Liver (tissue), 3 donors: Measurements from ENCODE around the gene SETD3.

Experiments used
- ATF3 ChIP-seq: IDR thresholded peaks from 2 replicates; pipeline ENCODE4 v1.6.1; 2016; ENCODE audit warnings: antibody characterized with exemption
- EGR1 ChIP-seq, 2 donors: IDR thresholded peaks; 2 replicates each; pipeline ENCODE4 v1.6.1; 2016 to 2018; ENCODE audit warnings: antibody characterized with exemption in 2 of 2, low read depth in 2 of 2
- GABPA ChIP-seq, 2 donors: IDR thresholded peaks in 1 of 2; conservative IDR thresholded peaks in 1 of 2; 2 replicates each; pipeline ENCODE4 v1.6.1; 2016; ENCODE audit warnings: antibody characterized with exemption in 2 of 2, mild to moderate bottlenecking in 1 of 2, moderate library complexity in 1 of 2
- HNF4A ChIP-seq, 2 donors: conservative IDR thresholded peaks; 2 replicates each; pipeline ENCODE4 v1.6.1; 2016; ENCODE audit warnings: antibody characterized with exemption in 2 of 2, mild to moderate bottlenecking in 2 of 2
- HNF4G ChIP-seq: IDR thresholded peaks from 2 replicates; pipeline ENCODE4 v1.6.1; 2016; ENCODE audit warnings: antibody characterized with exemption
- JUND ChIP-seq, 2 donors: IDR thresholded peaks; 2 replicates each; pipeline ENCODE4 v1.6.1; 2016; ENCODE audit warnings: antibody characterized with exemption in 2 of 2
- RAD21 ChIP-seq, 2 donors: IDR thresholded peaks; 2 replicates each; pipeline ENCODE4 v1.6.1; 2016; ENCODE audit warnings: antibody characterized with exemption in 2 of 2, mild to moderate bottlenecking in 2 of 2
- REST ChIP-seq: IDR thresholded peaks from 2 replicates; pipeline ENCODE4 v1.6.1; 2016; ENCODE audit warnings: antibody characterized with exemption, mild to moderate bottlenecking
- SP1 ChIP-seq: IDR thresholded peaks from 2 replicates; pipeline ENCODE4 v1.6.1; 2018; ENCODE audit warnings: antibody characterized with exemption, mild to moderate bottlenecking
- TAF1 ChIP-seq: conservative IDR thresholded peaks from 2 replicates; pipeline ENCODE4 v1.6.1; 2016; ENCODE audit warnings: antibody characterized with exemption, mild to moderate bottlenecking
- YY1 ChIP-seq: IDR thresholded peaks from 2 replicates; pipeline ENCODE4 v1.6.1; 2016; ENCODE audit warnings: antibody characterized with exemption, mild to moderate bottlenecking
- TF ChIP-seq, protein P1 (sequence below): IDR thresholded peaks from 2 replicates; pipeline ENCODE4 v1.6.1; 2016; ENCODE audit warnings: antibody characterized with exemption
- TF ChIP-seq, protein P2 (sequence below): fragments of 150-350 bp; IDR thresholded peaks from 2 replicates; pipeline ENCODE4 v1.5.1; 2017; ENCODE audit warnings: improper control_type of control experiment, low read depth, low read length; ENCODE audit not compliant: missing input control
- TF ChIP-seq, protein P3 (sequence below): IDR thresholded peaks from 2 replicates; pipeline ENCODE4 v1.6.1; 2016; ENCODE audit warnings: antibody characterized with exemption
- donor health status: healthy.
- donor health status: healthy.

GRCh38 chr14:99380991-99381687 is 99.5 kb downstream of the SETD3 start:
- TF ChIP-seq, protein P1, sequence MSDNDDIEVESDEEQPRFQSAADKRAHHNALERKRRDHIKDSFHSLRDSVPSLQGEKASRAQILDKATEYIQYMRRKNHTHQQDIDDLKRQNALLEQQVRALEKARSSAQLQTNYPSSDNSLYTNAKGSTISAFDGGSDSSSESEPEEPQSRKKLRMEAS, result no peak
- TF ChIP-seq, protein P2, sequence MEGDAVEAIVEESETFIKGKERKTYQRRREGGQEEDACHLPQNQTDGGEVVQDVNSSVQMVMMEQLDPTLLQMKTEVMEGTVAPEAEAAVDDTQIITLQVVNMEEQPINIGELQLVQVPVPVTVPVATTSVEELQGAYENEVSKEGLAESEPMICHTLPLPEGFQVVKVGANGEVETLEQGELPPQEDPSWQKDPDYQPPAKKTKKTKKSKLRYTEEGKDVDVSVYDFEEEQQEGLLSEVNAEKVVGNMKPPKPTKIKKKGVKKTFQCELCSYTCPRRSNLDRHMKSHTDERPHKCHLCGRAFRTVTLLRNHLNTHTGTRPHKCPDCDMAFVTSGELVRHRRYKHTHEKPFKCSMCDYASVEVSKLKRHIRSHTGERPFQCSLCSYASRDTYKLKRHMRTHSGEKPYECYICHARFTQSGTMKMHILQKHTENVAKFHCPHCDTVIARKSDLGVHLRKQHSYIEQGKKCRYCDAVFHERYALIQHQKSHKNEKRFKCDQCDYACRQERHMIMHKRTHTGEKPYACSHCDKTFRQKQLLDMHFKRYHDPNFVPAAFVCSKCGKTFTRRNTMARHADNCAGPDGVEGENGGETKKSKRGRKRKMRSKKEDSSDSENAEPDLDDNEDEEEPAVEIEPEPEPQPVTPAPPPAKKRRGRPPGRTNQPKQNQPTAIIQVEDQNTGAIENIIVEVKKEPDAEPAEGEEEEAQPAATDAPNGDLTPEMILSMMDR, result no peak
- TF ChIP-seq YY1, result no peak
- no peak for TF ChIP-seq REST
- TF ChIP-seq HNF4A (conservative IDR thresholded peaks at IDR 0.05), result no peak
- no peak for TF ChIP-seq JUND (IDR thresholded peaks at IDR 0.05)
- no peak for TF ChIP-seq GABPA (IDR thresholded peaks at IDR 0.05 in 1 of 2, conservative IDR thresholded peaks at IDR 0.05 in 1 of 2)
- no peak for TF ChIP-seq ATF3
- no peak for TF ChIP-seq TAF1
- no peak for TF ChIP-seq RAD21 (IDR thresholded peaks at IDR 0.05)
- no peak for TF ChIP-seq SP1
- TF ChIP-seq EGR1 (IDR thresholded peaks at IDR 0.05; ENCODE audit: low read depth in 2 of 2), result no peak
- TF ChIP-seq HNF4G, result no peak
- TF ChIP-seq, protein P3, sequence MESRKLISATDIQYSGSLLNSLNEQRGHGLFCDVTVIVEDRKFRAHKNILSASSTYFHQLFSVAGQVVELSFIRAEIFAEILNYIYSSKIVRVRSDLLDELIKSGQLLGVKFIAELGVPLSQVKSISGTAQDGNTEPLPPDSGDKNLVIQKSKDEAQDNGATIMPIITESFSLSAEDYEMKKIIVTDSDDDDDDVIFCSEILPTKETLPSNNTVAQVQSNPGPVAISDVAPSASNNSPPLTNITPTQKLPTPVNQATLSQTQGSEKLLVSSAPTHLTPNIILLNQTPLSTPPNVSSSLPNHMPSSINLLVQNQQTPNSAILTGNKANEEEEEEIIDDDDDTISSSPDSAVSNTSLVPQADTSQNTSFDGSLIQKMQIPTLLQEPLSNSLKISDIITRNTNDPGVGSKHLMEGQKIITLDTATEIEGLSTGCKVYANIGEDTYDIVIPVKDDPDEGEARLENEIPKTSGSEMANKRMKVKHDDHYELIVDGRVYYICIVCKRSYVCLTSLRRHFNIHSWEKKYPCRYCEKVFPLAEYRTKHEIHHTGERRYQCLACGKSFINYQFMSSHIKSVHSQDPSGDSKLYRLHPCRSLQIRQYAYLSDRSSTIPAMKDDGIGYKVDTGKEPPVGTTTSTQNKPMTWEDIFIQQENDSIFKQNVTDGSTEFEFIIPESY, result no peak
